A549 (cell line): ENCODE results near the gene LRRC4B. TPM values are rescaled to one million over a fixed set of nuclear protein-coding genes. Genes with fewer than 3 reads are reported as not detected.
A peak's percentile ranks its signal among the peaks of the same experiment; 100 is the strongest.

Experiments used
- ATAC-seq, 2 experiments: fragments of 200-7000 bp in 1 of 2; fragments of >200 bp in 1 of 2; cut with Nextera tagmentation in 1 of 2; cut with Tn5 transposase in 1 of 2; 3 replicates each; pipeline versions ENCODE4 v1.8.0 to v1.9.1; 2018 to 2020; ENCODE audit warnings: mild to moderate bottlenecking in 1 of 2, moderate library complexity in 1 of 2
- CTCF ChIA-PET: fragments of 300-600 bp; sonication (Branson Sonifier 250); formaldehyde crosslinking; extraction: SDS; loops from one replicate; lab custom pipeline; 2021; ENCODE audit warnings: antibody characterized with exemption, inconsistent platforms; lab: Yijun Ruan, JAX
- POLR2A ChIA-PET: fragments of 350-600 bp; formaldehyde crosslinking; extraction: SDS; loops from one replicate; lab custom pipeline; 2021; ENCODE audit warnings: antibody characterized with exemption, inconsistent platforms; lab: Yijun Ruan, JAX
- DNase-seq, 2 experiments: peaks; one replicate each; pipeline versions ENCODE4 v3.0.0 to v3.0.0-alpha.2; 2011 to 2016; ENCODE audit warnings: low read depth in 1 of 2, low spot score in 1 of 2
- FAIRE-seq: peaks from 2 replicates; lab custom pipeline; 2011; peaks lifted over from hg19 to GRCh38; lab: Jason Lieb, UNC
- H3K27ac ChIP-seq, 2 experiments: fragments of >200 bp; sonication (Bioruptor Twin); formaldehyde crosslinking; 3 replicates each; pipeline ENCODE4 v1.5.1; 2016 to 2017
- H3K4me1 ChIP-seq: fragments of >200 bp; sonication (Bioruptor Twin); formaldehyde crosslinking; 3 replicates; pipeline ENCODE4 v1.6.1; 2016
- H3K4me2 ChIP-seq: fragments of >200 bp; sonication (Bioruptor Twin); formaldehyde crosslinking; 3 replicates; pipeline ENCODE4 v1.6.1; 2016
- H3K4me3 ChIP-seq: fragments of >200 bp; sonication (Bioruptor Twin); formaldehyde crosslinking; 3 replicates; pipeline ENCODE4 v1.5.1; 2016
- H3K9me3 ChIP-seq: fragments of >200 bp; sonication (Bioruptor Twin); formaldehyde crosslinking; 3 replicates; pipeline ENCODE4 v1.6.1; 2016
- BHLHE40 ChIP-seq: IDR thresholded peaks from 2 replicates; pipeline ENCODE4 v1.6.1; 2012; ENCODE audit warnings: low read depth, low read length, inconsistent platforms
- CEBPB ChIP-seq, 2 experiments: fragments of >200 bp in 1 of 2; sonication (Bioruptor Twin) in 1 of 2; formaldehyde crosslinking in 1 of 2; IDR thresholded peaks; 2 replicates each; pipeline ENCODE4 v1.6.1; 2012 to 2016
- CHD2 ChIP-seq: fragments of 150-350 bp; IDR thresholded peaks from 2 replicates; pipeline ENCODE4 v1.6.1; 2014; ENCODE audit warnings: low read length; ENCODE audit not compliant: partially characterized antibody
- EHF ChIP-seq: fragments of 250-450 bp; sonication (Bioruptor Pico); IDR thresholded peaks from 2 replicates; pipeline ENCODE4 v1.5.0; 2020; ENCODE audit warnings: mild to moderate bottlenecking
- EHMT2 ChIP-seq: fragments of 200-600 bp; sonication (generic); IDR thresholded peaks from 2 replicates; pipeline ENCODE4 v1.6.1; 2016; ENCODE audit warnings: antibody characterized with exemption, low read depth, mild to moderate bottlenecking, moderate library complexity
- ESRRA ChIP-seq: fragments of 150-350 bp; IDR thresholded peaks from 2 replicates; pipeline ENCODE4 v1.6.1; 2014; ENCODE audit warnings: mild to moderate bottlenecking, low read length, borderline replicate concordance
- FOSL2 ChIP-seq, 2 experiments: fragments of 450-650 bp in 1 of 2; fragments of >200 bp in 1 of 2; sonication (Bioruptor Twin) in 1 of 2; formaldehyde crosslinking; IDR thresholded peaks; 2 replicates each; pipeline versions ENCODE4 v1.5.0 to v1.6.1; 2016 to 2020; ENCODE audit warnings: mild to moderate bottlenecking in 1 of 2, moderate library complexity in 1 of 2
- GATA3 ChIP-seq: IDR thresholded peaks from 2 replicates; pipeline ENCODE4 v1.6.1; 2012; ENCODE audit warnings: borderline replicate concordance
- HEYL ChIP-seq: fragments of 250-450 bp; sonication (Bioruptor Pico); IDR thresholded peaks from 2 replicates; pipeline ENCODE4 v1.8.0; 2021; ENCODE audit warnings: mild to moderate bottlenecking, moderate library complexity
- HOXB13 ChIP-seq: fragments of 250-450 bp; sonication (Bioruptor Pico); IDR thresholded peaks from 2 replicates; pipeline ENCODE4 v1.5.0; 2020; ENCODE audit warnings: low read depth, mild to moderate bottlenecking, moderate library complexity
- JUNB ChIP-seq: fragments of >200 bp; sonication (Bioruptor Twin); formaldehyde crosslinking; IDR thresholded peaks from 2 replicates; pipeline ENCODE4 v1.6.1; 2016
- MYC ChIP-seq: IDR thresholded peaks from 2 replicates; pipeline ENCODE4 v1.6.1; 2012; ENCODE audit warnings: mild to moderate bottlenecking, inconsistent platforms, low read length, improper control_type of control experiment, borderline replicate concordance
- NFE2L2 ChIP-seq: fragments of 150-350 bp; conservative IDR thresholded peaks from 2 replicates; pipeline ENCODE4 v1.6.1; 2014; ENCODE audit warnings: low read length
- NPAS2 ChIP-seq: fragments of 250-450 bp; sonication (Bioruptor Pico); IDR thresholded peaks from 2 replicates; pipeline ENCODE4 v1.8.0; 2022; ENCODE audit warnings: mild to moderate bottlenecking, moderate library complexity, borderline replicate concordance
- PHF8 ChIP-seq: fragments of 200-600 bp; sonication (generic); IDR thresholded peaks from 2 replicates; pipeline ENCODE4 v1.6.1; 2016; ENCODE audit warnings: low read depth, mild to moderate bottlenecking, antibody characterized with exemption, moderate library complexity, borderline replicate concordance
- POLR2A ChIP-seq: IDR thresholded peaks from 2 replicates; pipeline ENCODE4 v1.6.1; 2012; ENCODE audit warnings: mild to moderate bottlenecking, low read length
- RARB ChIP-seq: fragments of 250-450 bp; sonication (Bioruptor Pico); IDR thresholded peaks from 2 replicates; pipeline ENCODE4 v1.8.0; 2021; ENCODE audit warnings: mild to moderate bottlenecking, moderate library complexity
- RFX5 ChIP-seq: fragments of 450-650 bp; IDR thresholded peaks from 2 replicates; pipeline ENCODE4 v1.7.1; 2014; ENCODE audit warnings: antibody characterized with exemption, mild to moderate bottlenecking, moderate library complexity
- RNF2 ChIP-seq: fragments of 200-600 bp; sonication (generic); IDR thresholded peaks from 2 replicates; pipeline ENCODE4 v1.6.1; 2016; ENCODE audit warnings: low read depth, mild to moderate bottlenecking, antibody characterized with exemption, moderate library complexity, borderline replicate concordance
- TFCP2L1 ChIP-seq: fragments of 250-450 bp; sonication (Bioruptor Pico); IDR thresholded peaks from 2 replicates; pipeline ENCODE4 v1.5.0; 2021; ENCODE audit warnings: mild to moderate bottlenecking
- ZFP36 ChIP-seq: fragments of 450-650 bp; IDR thresholded peaks from 2 replicates; pipeline ENCODE4 v1.6.1; 2014; ENCODE audit warnings: borderline replicate concordance; ENCODE audit not compliant: partially characterized antibody
- WGBS: methylation state at CpG from one replicate; pipeline ENCODE4 v1.1.6; 2017; ENCODE audit errors: missing lambda C conversion rate; 5-methylcytosine and 5-hydroxymethylcytosine counted together
- polyA plus RNA-seq, 4 experiments: library from polyadenylated mRNA; depleted of rRNA in 3 of 4; stranded (reverse); fragments of >200 nt; fragmentation: RNase III in 1 of 4; extraction: RNeasy Plus Mini Kit Qiagen cat#74134 plus additional on column Dnase treatment in 1 of 4; gene quantifications; 2 replicates in 3 of 4; 3 replicates in 1 of 4; pipeline ENCODE4 v1.2.3, GENCODE V29; 2011 to 2017
- TF ChIP-seq, protein P1 (sequence below): IDR thresholded peaks from 2 replicates; pipeline ENCODE4 v1.6.1; 2012
- TF ChIP-seq, protein P2 (sequence below): IDR thresholded peaks from 2 replicates; pipeline ENCODE4 v1.6.1; 2012; ENCODE audit warnings: low read depth, borderline replicate concordance
- TF ChIP-seq, protein P3 (sequence below): fragments of 150-350 bp; IDR thresholded peaks from 2 replicates; pipeline ENCODE4 v1.6.1; 2014; ENCODE audit warnings: low read depth, mild to moderate bottlenecking, low read length
- TF ChIP-seq, protein P4 (sequence below): fragments of 450-650 bp; IDR thresholded peaks from 2 replicates; pipeline ENCODE4 v1.6.1; 2014; ENCODE audit warnings: antibody characterized with exemption
- TF ChIP-seq, protein P5 (sequence below): fragments of >200 bp; sonication (Bioruptor Twin); formaldehyde crosslinking; IDR thresholded peaks from 3 replicates; pipeline ENCODE4 v1.6.1; 2016
- TF ChIP-seq, protein P6 (sequence below): IDR thresholded peaks from 2 replicates; pipeline ENCODE4 v1.6.1; 2012

The LRRC4B gene
- polyA plus RNA-seq, 2 of the 4 experiments (the other 2 are of a cell fraction), result 0.54 to 0.97 TPM

DNA sequence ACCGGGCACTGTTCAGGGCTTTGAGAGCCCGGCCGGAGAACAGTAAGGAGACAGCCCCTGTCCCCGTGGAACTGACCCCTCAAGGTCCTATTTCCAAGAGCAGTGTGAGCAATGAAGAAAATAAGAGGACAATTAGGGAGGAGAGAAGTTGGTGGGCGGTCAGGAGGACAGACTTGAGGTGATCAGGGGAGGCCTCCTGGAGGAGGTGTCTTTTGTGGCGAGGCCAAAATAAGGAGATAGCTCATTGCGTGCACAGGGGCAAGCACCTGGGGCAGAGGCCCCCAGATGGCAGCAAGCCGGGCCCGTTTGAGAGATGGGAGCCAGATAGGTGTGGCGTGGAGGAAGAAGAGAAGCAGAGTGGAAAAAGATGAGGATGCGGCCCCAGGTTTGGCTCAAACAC lies 2.8 kb upstream of the LRRC4B start:
- TF ChIP-seq EHF (no peak), ESRRA (no peak), EHMT2 (no peak), ZFP36 (peak; percentile 69)
- ChIA-PET POLR2A (no interaction called here), CTCF (interaction anchor here (1.0 to 8.4 kb wide), 3 partner anchors 12 to 36 kb away, joined by 3 to 98 read pairs (median 3); no protein-coding TSS in a partner anchor)
- 69% methylated on average over 11 of the region's 11 CpGs for WGBS
- Histone ChIP-seq H3K9me3 (no peaks in the 10 kb centered on the region), H3K27ac (no peak overlapping the region), H3K4me2 (no peak overlapping the region), H3K4me3 (no peak overlapping the region), H3K4me1 (peaks cover 17% of the 10 kb centered on the region)
- DNase-seq (no peak), FAIRE-seq (no peak), ATAC-seq (no peak)

DNA sequence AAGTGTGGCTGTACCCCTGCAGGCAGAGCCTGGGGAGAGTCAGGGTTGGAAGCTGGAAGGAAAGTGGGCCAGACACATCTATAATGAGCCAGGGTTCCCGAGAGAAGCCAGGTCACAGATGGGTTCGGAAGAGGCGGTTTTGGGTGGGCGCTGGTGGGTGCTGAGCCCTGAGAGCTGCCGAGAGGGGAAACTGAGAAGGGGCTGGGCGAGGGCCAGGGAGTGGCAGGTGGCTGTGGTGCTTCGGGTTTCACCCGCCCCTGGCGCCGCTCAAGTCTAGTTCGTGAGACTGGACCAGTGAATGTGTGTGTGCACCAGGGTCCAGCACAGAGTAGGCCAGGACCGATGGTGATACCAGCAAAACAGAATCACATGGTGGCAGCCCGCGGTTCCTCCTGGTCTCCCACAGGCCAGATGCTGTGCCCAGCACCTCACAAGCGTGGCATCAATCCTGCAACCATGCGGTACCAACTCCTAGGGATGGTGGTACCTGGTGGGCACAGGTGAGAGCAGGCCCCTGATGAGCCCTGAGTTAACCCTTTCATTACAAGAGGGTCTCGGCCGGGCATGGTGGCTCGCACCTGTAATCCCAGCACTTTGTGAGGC lies 1.8 kb upstream of the LRRC4B start:
- H3K9me3 ChIP-seq, result no peaks in the 10 kb centered on the region
- TF ChIP-seq CHD2 (no peak), RARB (CRISPR knock-in tag) (no peak), NPAS2 (CRISPR knock-in tag) (no peak), TFCP2L1 (CRISPR knock-in tag) (no peak), RFX5 (no peak), ZFP36 (no peak), FOSL2 (IDR thresholded peaks at IDR 0.05) (no peak), FOSL2 (CRISPR knock-in tag; IDR thresholded peaks at IDR 0.05) (no peak), PHF8 (no peak), CEBPB (IDR thresholded peaks at IDR 0.05) (no peak), GATA3 (no peak)
- TF ChIP-seq, protein P1, sequence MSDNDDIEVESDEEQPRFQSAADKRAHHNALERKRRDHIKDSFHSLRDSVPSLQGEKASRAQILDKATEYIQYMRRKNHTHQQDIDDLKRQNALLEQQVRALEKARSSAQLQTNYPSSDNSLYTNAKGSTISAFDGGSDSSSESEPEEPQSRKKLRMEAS, result no peak
- TF ChIP-seq, protein P2, sequence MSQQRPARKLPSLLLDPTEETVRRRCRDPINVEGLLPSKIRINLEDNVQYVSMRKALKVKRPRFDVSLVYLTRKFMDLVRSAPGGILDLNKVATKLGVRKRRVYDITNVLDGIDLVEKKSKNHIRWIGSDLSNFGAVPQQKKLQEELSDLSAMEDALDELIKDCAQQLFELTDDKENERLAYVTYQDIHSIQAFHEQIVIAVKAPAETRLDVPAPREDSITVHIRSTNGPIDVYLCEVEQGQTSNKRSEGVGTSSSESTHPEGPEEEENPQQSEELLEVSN, result no peak
- TF ChIP-seq, protein P3, sequence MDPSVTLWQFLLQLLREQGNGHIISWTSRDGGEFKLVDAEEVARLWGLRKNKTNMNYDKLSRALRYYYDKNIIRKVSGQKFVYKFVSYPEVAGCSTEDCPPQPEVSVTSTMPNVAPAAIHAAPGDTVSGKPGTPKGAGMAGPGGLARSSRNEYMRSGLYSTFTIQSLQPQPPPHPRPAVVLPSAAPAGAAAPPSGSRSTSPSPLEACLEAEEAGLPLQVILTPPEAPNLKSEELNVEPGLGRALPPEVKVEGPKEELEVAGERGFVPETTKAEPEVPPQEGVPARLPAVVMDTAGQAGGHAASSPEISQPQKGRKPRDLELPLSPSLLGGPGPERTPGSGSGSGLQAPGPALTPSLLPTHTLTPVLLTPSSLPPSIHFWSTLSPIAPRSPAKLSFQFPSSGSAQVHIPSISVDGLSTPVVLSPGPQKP, result no peak
- no peak overlapping the region for H3K4me3 ChIP-seq
- 84% methylated on average over 19 of the region's 19 CpGs for WGBS
- peaks cover 19% of the 10 kb centered on the region for H3K4me1 ChIP-seq
- peak in 1 of 2 experiments; percentile 40; a peak in 4 of 6 replicates for ATAC-seq
- no peak overlapping the region for H3K27ac ChIP-seq
- ChIA-PET CTCF (interaction anchor here (1.0 to 8.4 kb wide), 4 partner anchors 12 to 214 kb away, joined by 3 to 98 read pairs (median 6); no protein-coding TSS in a partner anchor), POLR2A (no interaction called here)
- DNase-seq, result no peak
- no peak overlapping the region for H3K4me2 ChIP-seq
- FAIRE-seq, result no peak

DNA sequence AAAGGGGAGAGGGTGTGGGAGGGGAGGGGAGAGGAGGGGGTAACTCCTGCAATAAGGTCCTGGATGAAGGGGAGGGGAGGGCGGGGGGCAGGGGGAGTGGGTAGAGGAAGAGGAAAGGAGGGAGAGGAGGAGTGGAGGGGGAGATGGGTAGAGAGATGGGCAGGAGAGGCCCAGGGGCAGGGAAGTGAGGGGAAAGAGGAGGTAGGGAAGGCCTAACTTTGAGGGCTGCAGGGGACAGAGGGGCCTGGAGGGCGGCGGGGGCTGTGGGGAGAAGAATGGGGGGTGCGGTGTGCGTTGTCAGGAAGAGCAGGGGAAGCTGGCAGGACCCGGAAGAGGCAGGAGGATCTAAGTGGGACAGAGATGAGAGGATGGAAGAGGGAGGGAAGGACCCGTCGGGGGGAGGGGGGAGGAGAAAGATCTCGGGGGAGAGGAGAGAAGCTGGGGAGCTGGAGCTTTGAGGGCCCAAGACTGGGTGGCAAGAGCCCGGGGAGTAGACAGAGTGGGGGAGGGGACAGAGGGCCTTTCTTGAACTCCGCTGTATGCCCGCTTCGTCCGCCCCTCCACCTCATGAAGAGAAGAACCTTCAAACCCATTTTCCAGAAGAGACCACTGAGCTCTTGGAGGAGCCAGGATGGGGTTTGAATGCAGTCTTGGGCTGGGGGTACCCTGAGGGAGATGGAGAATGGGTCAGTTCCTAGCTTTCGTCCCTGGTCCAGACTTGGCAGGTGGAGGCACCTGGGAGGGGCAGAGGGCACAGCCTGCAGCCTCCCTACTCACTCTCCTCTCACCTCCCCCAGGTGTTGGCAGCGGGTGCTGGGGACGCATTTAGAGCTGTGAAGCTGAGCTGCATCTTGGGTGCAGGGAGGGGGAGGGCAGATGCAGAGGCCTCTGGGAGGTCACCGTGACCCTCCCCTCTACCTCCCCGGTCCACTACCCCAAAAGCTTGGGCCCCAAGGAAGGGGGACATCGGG lies 778 bp upstream of the LRRC4B start:
- Histone ChIP-seq H3K4me3 (0 out of 3 replicates have a peak overlapping the region, but pooled peaks have one; percentile 55), H3K9me3 (no peaks in the 10 kb centered on the region), H3K4me1 (peaks cover 19% of the 10 kb centered on the region), H3K4me2 (peak overlapping the region; percentile 99; the same call in 2 of the 3 replicates), H3K27ac (no peak overlapping the region)
- WGBS, result 67% methylated on average over 12 of the region's 20 CpGs
- DNase-seq (no peak), FAIRE-seq (no peak), ATAC-seq (no peak)
- CTCF ChIA-PET, result interaction anchor here (0.6 to 8.4 kb wide), 6 partner anchors 11 to 215 kb away, joined by 3 to 98 read pairs (median 4); no protein-coding TSS in a partner anchor
- POLR2A ChIA-PET, result no interaction called here
- TF ChIP-seq PHF8 (no peak), HOXB13 (CRISPR knock-in tag) (no peak), EHMT2 (no peak), BHLHE40 (no peak), HEYL (CRISPR knock-in tag) (no peak), MYC (no peak), JUNB (no peak), NFE2L2 (no peak), RNF2 (no peak), POLR2A (no peak)
- TF ChIP-seq, protein P4, sequence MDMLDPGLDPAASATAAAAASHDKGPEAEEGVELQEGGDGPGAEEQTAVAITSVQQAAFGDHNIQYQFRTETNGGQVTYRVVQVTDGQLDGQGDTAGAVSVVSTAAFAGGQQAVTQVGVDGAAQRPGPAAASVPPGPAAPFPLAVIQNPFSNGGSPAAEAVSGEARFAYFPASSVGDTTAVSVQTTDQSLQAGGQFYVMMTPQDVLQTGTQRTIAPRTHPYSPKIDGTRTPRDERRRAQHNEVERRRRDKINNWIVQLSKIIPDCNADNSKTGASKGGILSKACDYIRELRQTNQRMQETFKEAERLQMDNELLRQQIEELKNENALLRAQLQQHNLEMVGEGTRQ, result no peak
- TF ChIP-seq, protein P5, sequence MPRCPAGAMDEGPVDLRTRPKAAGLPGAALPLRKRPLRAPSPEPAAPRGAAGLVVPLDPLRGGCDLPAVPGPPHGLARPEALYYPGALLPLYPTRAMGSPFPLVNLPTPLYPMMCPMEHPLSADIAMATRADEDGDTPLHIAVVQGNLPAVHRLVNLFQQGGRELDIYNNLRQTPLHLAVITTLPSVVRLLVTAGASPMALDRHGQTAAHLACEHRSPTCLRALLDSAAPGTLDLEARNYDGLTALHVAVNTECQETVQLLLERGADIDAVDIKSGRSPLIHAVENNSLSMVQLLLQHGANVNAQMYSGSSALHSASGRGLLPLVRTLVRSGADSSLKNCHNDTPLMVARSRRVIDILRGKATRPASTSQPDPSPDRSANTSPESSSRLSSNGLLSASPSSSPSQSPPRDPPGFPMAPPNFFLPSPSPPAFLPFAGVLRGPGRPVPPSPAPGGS, result no peak
- TF ChIP-seq, protein P6, sequence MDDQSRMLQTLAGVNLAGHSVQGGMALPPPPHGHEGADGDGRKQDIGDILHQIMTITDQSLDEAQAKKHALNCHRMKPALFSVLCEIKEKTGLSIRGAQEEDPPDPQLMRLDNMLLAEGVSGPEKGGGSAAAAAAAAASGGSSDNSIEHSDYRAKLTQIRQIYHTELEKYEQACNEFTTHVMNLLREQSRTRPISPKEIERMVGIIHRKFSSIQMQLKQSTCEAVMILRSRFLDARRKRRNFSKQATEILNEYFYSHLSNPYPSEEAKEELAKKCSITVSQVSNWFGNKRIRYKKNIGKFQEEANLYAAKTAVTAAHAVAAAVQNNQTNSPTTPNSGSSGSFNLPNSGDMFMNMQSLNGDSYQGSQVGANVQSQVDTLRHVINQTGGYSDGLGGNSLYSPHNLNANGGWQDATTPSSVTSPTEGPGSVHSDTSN, result no peak
